Neural cell (in vitro differentiated cells): ENCODE measurements around the gene CLTRN. TPM values are rescaled to one million over a fixed set of nuclear protein-coding genes. Genes with fewer than 3 reads are reported as not detected.

Experiments
- H2AFZ ChIP-seq: fragments of 200-600, 300-800 bp; sonication (generic), shearing (Covaris generic); 2 replicates; pipeline ENCODE4 v1.6.0; 2014; ENCODE audit warnings: low read depth, mild to moderate bottlenecking, antibody characterized with exemption, low read length, moderate library complexity
- H3F3A ChIP-seq: fragments of 200-600 bp; shearing (Covaris generic); 2 replicates; pipeline ENCODE4 v1.6.1; 2016; ENCODE audit warnings: mild to moderate bottlenecking, moderate library complexity, mixed read lengths, antibody characterized with exemption, low read length; ENCODE audit not compliant: insufficient read depth, poor library complexity, severe bottlenecking
- H3K27ac ChIP-seq: fragments of 200-600, 300-800 bp; sonication (generic), shearing (Covaris generic); 2 replicates; pipeline ENCODE4 v1.5.1; 2014; ENCODE audit warnings: mild to moderate bottlenecking, low read length, moderate library complexity
- H3K27me3 ChIP-seq: fragments of 300-800, 200-600 bp; sonication (generic), shearing (Covaris generic); 2 replicates; pipeline ENCODE4 v1.6.0; 2014; ENCODE audit warnings: mild to moderate bottlenecking, low read depth, low read length, moderate library complexity; ENCODE audit not compliant: insufficient read depth
- H3K36me3 ChIP-seq: fragments of 300-800, 200-600 bp; sonication (generic), shearing (Covaris generic); 2 replicates; pipeline ENCODE4 v1.5.1; 2014; ENCODE audit warnings: mild to moderate bottlenecking, antibody characterized with exemption, low read length, moderate library complexity; ENCODE audit not compliant: insufficient read depth
- H3K4me2 ChIP-seq: fragments of 300-800, 200-600 bp; sonication (generic), shearing (Covaris generic); 2 replicates; pipeline ENCODE4 v1.6.0; 2014; ENCODE audit warnings: mild to moderate bottlenecking, low read length
- H3K4me3 ChIP-seq: fragments of 300-800, 200-600 bp; sonication (generic), shearing (Covaris generic); 2 replicates; pipeline ENCODE4 v1.5.1; 2014; ENCODE audit warnings: mild to moderate bottlenecking, low read length, moderate library complexity
- H3K79me2 ChIP-seq: fragments of 200-600 bp; shearing (Covaris generic); replicated peaks from 2 replicates; pipeline ENCODE4 v1.6.0; 2014; ENCODE audit warnings: mild to moderate bottlenecking, low read length, moderate library complexity; ENCODE audit not compliant: insufficient read depth
- H3K9ac ChIP-seq: fragments of 300-800, 200-600 bp; sonication (generic), shearing (Covaris generic); 2 replicates; pipeline ENCODE4 v1.6.1; 2016; ENCODE audit warnings: mild to moderate bottlenecking, low read length, mixed read lengths
- H3K9me2 ChIP-seq: fragments of 200-600 bp; shearing (Covaris generic); 2 replicates; pipeline ENCODE4 v1.6.1; 2016; ENCODE audit warnings: mild to moderate bottlenecking, low read length, mixed read lengths; ENCODE audit not compliant: insufficient read depth
- H3K9me3 ChIP-seq: fragments of 200-600, 300-800 bp; sonication (generic), shearing (Covaris generic); 2 replicates; pipeline ENCODE4 v1.6.1; 2016; ENCODE audit warnings: mild to moderate bottlenecking, mixed run types, low read length, moderate library complexity, mixed read lengths
- H4K20me1 ChIP-seq: fragments of 200-600 bp; shearing (Covaris generic); 2 replicates; pipeline ENCODE4 v1.6.1; 2016; ENCODE audit warnings: mild to moderate bottlenecking, mixed run types; ENCODE audit not compliant: insufficient read depth
- CTCF ChIP-seq: fragments of 450-650 bp; IDR thresholded peaks from 2 replicates; pipeline ENCODE4 v1.5.1; 2014; ENCODE audit warnings: antibody characterized with exemption, mild to moderate bottlenecking, moderate library complexity; ENCODE audit not compliant: poor library complexity, severe bottlenecking
- EP300 ChIP-seq: fragments of 450-650 bp; conservative IDR thresholded peaks from 2 replicates; pipeline ENCODE4 v1.6.1; 2014; ENCODE audit warnings: antibody characterized with exemption, mild to moderate bottlenecking, moderate library complexity; ENCODE audit not compliant: poor library complexity, severe bottlenecking
- EZH2 ChIP-seq: fragments of 200-600, 300-800 bp; shearing (Covaris generic), sonication (generic); IDR thresholded peaks from 2 replicates; pipeline ENCODE4 v1.6.1; 2014; ENCODE audit warnings: antibody characterized with exemption, low read length, borderline replicate concordance, mild to moderate bottlenecking; ENCODE audit not compliant: insufficient read depth, poor library complexity, severe bottlenecking
- MXI1 ChIP-seq: fragments of 450-650 bp; conservative IDR thresholded peaks from 2 replicates; pipeline ENCODE4 v1.6.1; 2014; ENCODE audit warnings: antibody characterized with exemption, mild to moderate bottlenecking; ENCODE audit not compliant: poor library complexity, severe bottlenecking
- POLR2AphosphoS5 ChIP-seq: IDR thresholded peaks from 2 replicates; pipeline ENCODE4 v1.6.1; 2012
- RAD21 ChIP-seq: fragments of 450-650 bp; conservative IDR thresholded peaks from 2 replicates; pipeline ENCODE4 v1.6.1; 2014; ENCODE audit warnings: antibody characterized with exemption, mild to moderate bottlenecking, moderate library complexity
- REST ChIP-seq: IDR thresholded peaks from 2 replicates; pipeline ENCODE4 v1.6.1; 2012; ENCODE audit warnings: borderline replicate concordance
- SMC3 ChIP-seq: fragments of 450-650 bp; conservative IDR thresholded peaks from 2 replicates; pipeline ENCODE4 v1.6.1; 2014; ENCODE audit warnings: antibody characterized with exemption, mild to moderate bottlenecking, moderate library complexity; ENCODE audit not compliant: poor library complexity
- TAF1 ChIP-seq: IDR thresholded peaks from 2 replicates; pipeline ENCODE4 v1.6.1; 2012; ENCODE audit warnings: low read depth
- polyA plus RNA-seq: library from polyadenylated mRNA; depleted of rRNA; stranded (reverse); fragments of >200 nt; gene quantifications from 2 replicates; pipeline ENCODE4 v1.2.3, GENCODE V29; 2014

Gene CLTRN
- polyA plus RNA-seq, 1 donor from 2014 or later: 2.2 TPM

- H3K36me3 ChIP-seq: no peaks in the 10 kb centered on the region
- H3K4me3 ChIP-seq: no peak overlapping the region
- no peaks in the 10 kb centered on the region for H3F3A ChIP-seq
- no peaks in the 10 kb centered on the region for H3K9me3 ChIP-seq
- H3K79me2 ChIP-seq: no peaks in the 10 kb centered on the region
- H3K9ac ChIP-seq: no peak overlapping the region
- no peaks in the 10 kb centered on the region for H4K20me1 ChIP-seq
- no peaks in the 10 kb centered on the region for H3K27me3 ChIP-seq
- no peak overlapping the region for H2AFZ ChIP-seq
- no peak for TF ChIP-seq TAF1
- TF ChIP-seq RAD21: no peak
- TF ChIP-seq SMC3: no peak
- no peak for TF ChIP-seq CTCF
- no peak for TF ChIP-seq POLR2AphosphoS5
- no peak for TF ChIP-seq REST
- no peak for TF ChIP-seq MXI1
- TF ChIP-seq EP300: no peak
- TF ChIP-seq EZH2: no peak
- H3K9me2 ChIP-seq: no peaks in the 10 kb centered on the region
- H3K27ac ChIP-seq: no peak overlapping the region
- no peak overlapping the region for H3K4me2 ChIP-seq
These were observed 48.1 kb downstream of the CLTRN start for GRCh38 chrX:15616531-15616930.

- Histone ChIP-seq H3K79me2 (no peaks in the 10 kb centered on the region), H3K36me3 (no peaks in the 10 kb centered on the region), H3K4me3 (no peak overlapping the region), H3K4me2 (no peak overlapping the region), H3K9me2 (no peaks in the 10 kb centered on the region), H3K9me3 (no peaks in the 10 kb centered on the region), H3F3A (no peaks in the 10 kb centered on the region), H2AFZ (no peak overlapping the region), H4K20me1 (no peaks in the 10 kb centered on the region), H3K9ac (no peak overlapping the region), H3K27ac (no peak overlapping the region), H3K27me3 (no peaks in the 10 kb centered on the region)
- TF ChIP-seq CTCF: no peak
- no peak for TF ChIP-seq EZH2
- TF ChIP-seq TAF1: no peak
- no peak for TF ChIP-seq SMC3
- no peak for TF ChIP-seq RAD21
- TF ChIP-seq POLR2AphosphoS5: no peak
- TF ChIP-seq REST: no peak
These were observed 57.5 kb downstream of the CLTRN start for GRCh38 chrX:15607067-15607466.
